Endothelial cell of umbilical vein (primary cell): ENCODE data around the gene VWC2. TPM values are rescaled to one million over a fixed set of nuclear protein-coding genes. Genes with fewer than 3 reads are reported as not detected.

Experiments
- BruUV-seq: library from RNA; stranded (reverse); fragments of 400-500 nt; replicated peaks from 2 replicates; lab custom pipeline; 2021; lab: Mats Ljungman, UMichigan
- CTCF ChIA-PET: fragments of 300-600, 350-600 bp; sonication (Branson Sonifier 250); formaldehyde crosslinking; loops from one replicate; lab custom pipeline; 2021; ENCODE audit warnings: antibody characterized with exemption, inconsistent platforms; lab: Charles Lee
- POLR2A ChIA-PET: fragments of 300-600, 350-600 bp; sonication (Branson Sonifier 250); formaldehyde crosslinking; loops from one replicate; lab custom pipeline; 2021; ENCODE audit warnings: antibody characterized with exemption, inconsistent platforms; lab: Charles Lee
- DNase-seq: peaks from one replicate; pipeline ENCODE4 v3.0.0-alpha.2; 2011; ENCODE audit warnings: low read depth, low spot score
- FAIRE-seq: peaks from 2 replicates; lab custom pipeline; 2011; peaks lifted over from hg19 to GRCh38; lab: Jason Lieb, UNC
- H2AFZ ChIP-seq: 2 replicates; pipeline ENCODE4 v1.6.0; 2012; ENCODE audit warnings: low read depth, low read length, control low read depth, inconsistent platforms
- H3K27ac ChIP-seq: 2 replicates; pipeline ENCODE4 v1.5.1; 2011; ENCODE audit warnings: low read depth, mild to moderate bottlenecking, control low read depth, low read length, moderate library complexity; ENCODE audit not compliant: insufficient read depth
- H3K27me3 ChIP-seq, 2 experiments: 2 replicates each; pipeline versions ENCODE4 v1.6.0 to v1.6.1; 2011; ENCODE audit warnings: low read length in 2 of 2, mixed read lengths in 1 of 2; ENCODE audit not compliant: control insufficient read depth in 2 of 2, insufficient read depth in 2 of 2
- H3K36me3 ChIP-seq, 2 experiments: 2 replicates in 1 of 2; 3 replicates in 1 of 2; pipeline ENCODE4 v1.5.1; 2011; ENCODE audit warnings: low read length in 2 of 2, mild to moderate bottlenecking in 1 of 2, moderate library complexity in 1 of 2; ENCODE audit not compliant: control insufficient read depth in 2 of 2, insufficient read depth in 2 of 2; ENCODE audit errors: extremely low read depth in 1 of 2
- H3K4me1 ChIP-seq: 3 replicates; pipeline ENCODE4 v1.5.1; 2011; ENCODE audit warnings: mild to moderate bottlenecking, low read length; ENCODE audit not compliant: control insufficient read depth, insufficient read depth; ENCODE audit errors: extremely low read depth
- H3K4me2 ChIP-seq: 2 replicates; pipeline ENCODE4 v1.6.1; 2011; ENCODE audit warnings: low read length, control low read depth, mixed read lengths; ENCODE audit not compliant: insufficient read depth
- H3K4me3 ChIP-seq, 3 experiments: fragments of 200-600 bp in 1 of 3; sonication (generic), shearing (Covaris generic) in 1 of 3; replicated peaks in 1 of 3; 2 replicates each; pipeline ENCODE4 v1.5.1; 2011 to 2016; ENCODE audit warnings: control low read depth in 3 of 3, low read length in 3 of 3, mild to moderate bottlenecking in 2 of 3, inconsistent platforms in 1 of 3, low read depth in 1 of 3, moderate library complexity in 1 of 3; ENCODE audit not compliant: insufficient read depth in 1 of 3
- H3K79me2 ChIP-seq: 2 replicates; pipeline ENCODE4 v1.6.0; 2012; ENCODE audit warnings: low read length, inconsistent platforms; ENCODE audit not compliant: control insufficient read depth, insufficient read depth
- H3K9ac ChIP-seq: replicated peaks from 2 replicates; pipeline ENCODE3; 2011; ENCODE audit warnings: low read length, control low read depth; ENCODE audit not compliant: insufficient read depth; ENCODE audit errors: extremely low read depth
- H3K9me1 ChIP-seq: replicated peaks from 3 replicates; pipeline ENCODE4 v1.6.0; 2011; ENCODE audit warnings: mild to moderate bottlenecking, low read length; ENCODE audit not compliant: control insufficient read depth, insufficient read depth; ENCODE audit errors: extremely low read depth
- H3K9me3 ChIP-seq: replicated peaks from 2 replicates; pipeline ENCODE4 v1.5.1; 2012; ENCODE audit warnings: low read length, inconsistent platforms; ENCODE audit not compliant: control insufficient read depth, insufficient read depth
- H4K20me1 ChIP-seq: replicated peaks from 2 replicates; pipeline ENCODE3; 2011; ENCODE audit warnings: mild to moderate bottlenecking, low read length; ENCODE audit not compliant: control insufficient read depth, insufficient read depth; ENCODE audit errors: extremely low read depth
- CTCF ChIP-seq, 2 donors: IDR thresholded peaks; 1 replicate in 1 of 2; 2 replicates in 1 of 2; pipeline ENCODE4 v1.5.1; 2011; ENCODE audit warnings: low read length in 2 of 2, mild to moderate bottlenecking in 2 of 2, moderate library complexity in 2 of 2, control low read depth in 1 of 2, inconsistent platforms in 1 of 2, low read depth in 1 of 2; ENCODE audit not compliant: insufficient read depth in 1 of 2; ENCODE audit errors: extremely low read depth in 1 of 2
- FOS ChIP-seq: IDR thresholded peaks from 2 replicates; pipeline ENCODE4 v1.6.1; 2011; ENCODE audit warnings: mild to moderate bottlenecking, low read length, moderate library complexity, borderline replicate concordance; ENCODE audit not compliant: insufficient read depth
- GATA2 ChIP-seq: IDR thresholded peaks from 2 replicates; pipeline ENCODE4 v1.7.0; 2011; ENCODE audit warnings: low read depth, mild to moderate bottlenecking, moderate library complexity, mixed read lengths, low read length; ENCODE audit not compliant: insufficient read length, insufficient read depth
- MAX ChIP-seq: IDR thresholded peaks from 2 replicates; pipeline ENCODE4 v1.6.1; 2011; ENCODE audit not compliant: insufficient read depth, insufficient read length
- MYC ChIP-seq: IDR thresholded peaks from one replicate; pipeline ENCODE4 v1.6.1; 2011; ENCODE audit warnings: mild to moderate bottlenecking, low read depth, low read length
- POLR2AphosphoS5 ChIP-seq: IDR thresholded peaks from 2 replicates; pipeline ENCODE4 v1.6.1; 2012; ENCODE audit warnings: low read depth, mild to moderate bottlenecking, control low read depth, low read length, moderate library complexity; ENCODE audit not compliant: insufficient read depth
- dilution Hi-C: fragments of 300-500 bp; cut with MboI; formaldehyde crosslinking; loops from one replicate; pipeline ENCODE4 v1.15.0; 2019; ENCODE audit warnings: low sequenced_read_pairs; ENCODE audit not compliant: extremely low pct_ligation_motif_present
- intact Hi-C: fragments of 100-400 bp; cut with micrococcal nuclease; formaldehyde crosslinking; loops from one replicate; pipeline ENCODE4 v1.10.0; 2022
- polyA plus RNA-seq, 4 experiments: library from polyadenylated mRNA; depleted of rRNA in 3 of 4; stranded (reverse) in 3 of 4; unstranded in 1 of 4; fragments of >200 nt; gene quantifications; 2 replicates each; pipeline versions ENCODE4 v1.2.1 to v1.2.3, GENCODE V29; 2011 to 2012; ENCODE audit warnings: missing spikeins in 1 of 4
- total RNA-seq: library from RNA; stranded (reverse); gene quantifications from 2 replicates; pipeline ENCODE4 v1.2.3, GENCODE V29; 2021

VWC2 gene
- total and polyA plus RNA-seq, 2 donors (not counting 3 experiments of a cell fraction or from before 2014, with no cell fraction given) = not detected

- Histone ChIP-seq H3K79me2 (no peaks in the 10 kb centered on the region), H3K27ac (no peak overlapping the region), H3K4me2 (no peak overlapping the region), H3K9me1 (no peaks in the 10 kb centered on the region), H3K9me3 (peaks cover 3% of the 10 kb centered on the region), H3K36me3 (no peaks in the 10 kb centered on the region), H3K4me3 (no peak overlapping the region), H3K27me3 (no peaks in the 10 kb centered on the region), H3K9ac (no peak overlapping the region), H2AFZ (no peak overlapping the region), H3K4me1 (no peaks in the 10 kb centered on the region), H4K20me1 (no peaks in the 10 kb centered on the region)
- BruUV-seq = no TSS peak
- ChIA-PET CTCF (no interaction called here), POLR2A (no interaction called here)
- TF ChIP-seq POLR2AphosphoS5 (no peak), MAX (no peak), CTCF (IDR thresholded peaks at IDR 0.05; ENCODE audit: extremely low read depth in 1 of 2, insufficient read depth in 1 of 2, low read depth in 1 of 2, low read length in 2 of 2) (no peak), GATA2 (no peak), MYC (no peak), FOS (no peak)
- FAIRE-seq (no peak), DNase-seq (no peak)
- dilution Hi-C loops = no loop called here
- intact Hi-C loops = no loop called here
Measured at GRCh38 chr7:49878627-49879026, 105.2 kb downstream of the VWC2 start.
